GM12878 (cell line): ENCODE measurements around the gene EEF1B2. TPM values are rescaled to one million over a fixed set of nuclear protein-coding genes. Genes with fewer than 3 reads are reported as not detected.

Experiments used
- ATAC-seq: fragments of 200-7000 bp; cut with Tn5 transposase; 3 replicates; pipeline ENCODE4 v1.9.1; 2020; ENCODE audit warnings: mild to moderate bottlenecking, moderate library complexity
- BruUV-seq: library from RNA; stranded (reverse); fragments of 400-500 nt; replicated peaks from 2 replicates; lab custom pipeline; 2021; lab: Mats Ljungman, UMichigan
- CTCF ChIA-PET: fragments of 300-600 bp; sonication (Branson Sonifier 250); formaldehyde crosslinking; extraction: SDS; loops from one replicate; lab custom pipeline; 2021; ENCODE audit warnings: inconsistent platforms; lab: Yijun Ruan, JAX
- POLR2A ChIA-PET: fragments of 350-600 bp; formaldehyde crosslinking; extraction: SDS; loops from one replicate; lab custom pipeline; 2021; ENCODE audit warnings: inconsistent platforms; lab: Charles Lee
- RAD21 ChIA-PET: fragments of 300-600 bp; sonication (Branson Sonifier 250); formaldehyde crosslinking; loops from one replicate; lab custom pipeline; 2023; ENCODE audit warnings: antibody characterized with exemption; ENCODE audit not compliant: unreplicated experiment; lab: Charles Lee
- SMC1A ChIA-PET: fragments of 300-600 bp; sonication (Branson Sonifier 250); formaldehyde crosslinking; loops from one replicate; lab custom pipeline; 2023; ENCODE audit not compliant: unreplicated experiment, uncharacterized antibody; lab: Charles Lee
- DNase-seq: peaks from one replicate; pipeline ENCODE4 v3.0.0-alpha.2; 2011; ENCODE audit warnings: low read depth, low spot score
- FAIRE-seq: peaks from 3 replicates; lab custom pipeline; 2011; peaks lifted over from hg19 to GRCh38; lab: Jason Lieb, UNC
- H2AFZ ChIP-seq: 2 replicates; pipeline ENCODE4 v1.6.0; 2011; ENCODE audit warnings: low read depth, low read length, control low read depth; ENCODE audit not compliant: control insufficient read depth
- H3K27ac ChIP-seq: 2 replicates; pipeline ENCODE4 v1.5.1; 2011; ENCODE audit warnings: control low read depth; ENCODE audit not compliant: control insufficient read depth, insufficient read depth
- H3K27me3 ChIP-seq, 2 experiments: replicated peaks in 1 of 2; 2 replicates each; pipeline versions ENCODE4 v1.6.0 to v1.6.1; 2011; ENCODE audit warnings: low read length in 1 of 2; ENCODE audit not compliant: control insufficient read depth in 2 of 2, insufficient read depth in 2 of 2
- H3K36me3 ChIP-seq, 2 experiments: 2 replicates each; pipeline ENCODE4 v1.5.1; 2011; ENCODE audit warnings: low read length in 1 of 2; ENCODE audit not compliant: control insufficient read depth in 2 of 2, insufficient read depth in 2 of 2
- H3K4me1 ChIP-seq: 2 replicates; pipeline ENCODE4 v1.6.1; 2011; ENCODE audit warnings: mild to moderate bottlenecking, low read length, moderate library complexity, mixed read lengths; ENCODE audit not compliant: control insufficient read depth, insufficient read depth
- H3K4me2 ChIP-seq: 2 replicates; pipeline ENCODE4 v1.6.0; 2011; ENCODE audit warnings: control low read depth; ENCODE audit not compliant: control insufficient read depth, insufficient read depth
- H3K4me3 ChIP-seq: fragments of 200-600 bp; sonication (generic); 2 replicates; pipeline ENCODE4 v1.5.1; 2016
- H3K79me2 ChIP-seq: 2 replicates; pipeline ENCODE4 v1.6.0; 2011; ENCODE audit warnings: low read length; ENCODE audit not compliant: control insufficient read depth, insufficient read depth
- H3K9ac ChIP-seq: 2 replicates; pipeline ENCODE4 v1.8.0; 2011; ENCODE audit warnings: low read length, control low read depth, mixed read lengths; ENCODE audit not compliant: control insufficient read depth, insufficient read depth
- H3K9me3 ChIP-seq: replicated peaks from 3 replicates; pipeline ENCODE4 v1.5.1; 2011; ENCODE audit warnings: mild to moderate bottlenecking, low read length; ENCODE audit not compliant: control insufficient read depth, insufficient read depth
- H4K20me1 ChIP-seq: 2 replicates; pipeline ENCODE4 v1.6.0; 2011; ENCODE audit not compliant: control insufficient read depth, insufficient read depth
- ATF2 ChIP-seq: IDR thresholded peaks from 2 replicates; pipeline ENCODE4 v1.6.1; 2012; ENCODE audit warnings: low read length, inconsistent platforms
- ATF7 ChIP-seq: fragments of 450-650 bp; IDR thresholded peaks from 2 replicates; pipeline ENCODE4 v1.6.1; 2016; ENCODE audit warnings: low read depth, mild to moderate bottlenecking
- BCL11A ChIP-seq: IDR thresholded peaks from 2 replicates; pipeline ENCODE4 v1.6.1; 2011; ENCODE audit warnings: low read depth, low read length
- CBX5 ChIP-seq: sonication (generic); IDR thresholded peaks from 2 replicates; pipeline ENCODE4 v1.6.1; 2016; ENCODE audit warnings: low read depth, moderate library complexity, mild to moderate bottlenecking, inconsistent platforms
- CHD4 ChIP-seq: fragments of 200-600 bp; sonication (generic); IDR thresholded peaks from 2 replicates; pipeline ENCODE4 v1.6.1; 2016; ENCODE audit warnings: mild to moderate bottlenecking
- CTCF ChIP-seq, 3 experiments: IDR thresholded peaks in 2 of 3; conservative IDR thresholded peaks in 1 of 3; 2 replicates each; pipeline ENCODE4 v1.5.1; 2011; ENCODE audit warnings: low read depth in 3 of 3, low read length in 3 of 3, mild to moderate bottlenecking in 3 of 3, control low read depth in 2 of 3, moderate library complexity in 2 of 3, inconsistent platforms in 1 of 3, mixed read lengths in 1 of 3; ENCODE audit not compliant: control insufficient read depth in 2 of 3, insufficient read depth in 1 of 3; ENCODE audit errors: extremely low read depth in 1 of 3
- KDM1A ChIP-seq: fragments of 200-600 bp; sonication (generic); IDR thresholded peaks from 2 replicates; pipeline ENCODE4 v1.6.1; 2016; ENCODE audit warnings: borderline replicate concordance
- MTA2 ChIP-seq: fragments of 450-650 bp; IDR thresholded peaks from 2 replicates; pipeline ENCODE4 v1.6.1; 2016; ENCODE audit warnings: low read depth, mild to moderate bottlenecking, moderate library complexity
- PAX5 ChIP-seq: IDR thresholded peaks from 2 replicates; pipeline ENCODE4 v1.6.1; 2011; ENCODE audit warnings: low read depth, low read length, borderline replicate concordance
- PML ChIP-seq: IDR thresholded peaks from 2 replicates; pipeline ENCODE4 v1.6.1; 2012; ENCODE audit warnings: low read length, inconsistent platforms
- RCOR1 ChIP-seq: conservative IDR thresholded peaks from 2 replicates; pipeline ENCODE4 v1.6.1; 2012; ENCODE audit warnings: low read depth, low read length, improper control_type of control experiment
- SMAD1 ChIP-seq: fragments of 450-650 bp; IDR thresholded peaks from 2 replicates; pipeline ENCODE4 v1.6.1; 2018; ENCODE audit warnings: mild to moderate bottlenecking, low read depth; ENCODE audit not compliant: partially characterized antibody
- SREBF1 ChIP-seq: IDR thresholded peaks from 2 replicates; pipeline ENCODE4 v1.6.1; 2012; ENCODE audit warnings: mild to moderate bottlenecking, low read length
- ZNF274 ChIP-seq: IDR thresholded peaks from one replicate; pipeline ENCODE4 v1.8.0; 2011; ENCODE audit not compliant: insufficient read length, insufficient read depth
- ZNF384 ChIP-seq: IDR thresholded peaks from 2 replicates; pipeline ENCODE4 v1.6.1; 2012; ENCODE audit warnings: low read depth, mild to moderate bottlenecking, low read length, improper control_type of control experiment, borderline replicate concordance
- WGBS: methylation state at CpG from one replicate; pipeline ENCODE4 v1.1.6; 2016; ENCODE audit warnings: low lambda C conversion rate; ENCODE audit not compliant: insufficient replicate concordance, insufficient coverage; ENCODE audit errors: missing lambda C conversion rate; 5-methylcytosine and 5-hydroxymethylcytosine counted together
- in situ Hi-C: fragments of 300-500 bp; cut with MboI; formaldehyde crosslinking; loops from 9 replicates; pipeline ENCODE4 v1.14.3; 2018; ENCODE audit warnings: mixed read lengths
- intact Hi-C: fragments of 100-400 bp; cut with micrococcal nuclease; formaldehyde crosslinking; loops from one replicate; pipeline ENCODE4 v1.14.2; 2022; ENCODE audit not compliant: unreplicated experiment
- polyA plus RNA-seq, 11 experiments: library from polyadenylated mRNA; depleted of rRNA in 4 of 11; unstranded in 6 of 11; stranded (reverse) in 5 of 11; fragments of >200 nt; fragmentation: Nextera tagmentation in 4 of 11; fragmentation: Illumina TruSeq in 1 of 11; extraction: Ambion mirVana in 4 of 11; extraction: Trizol in 1 of 11; gene quantifications; 1 replicate in 1 of 11; 2 replicates in 10 of 11; pipeline versions ENCODE4 v1.2.1 to v1.2.3, GENCODE V29; 2011 to 2016; ENCODE audit warnings: inconsistent platforms in 2 of 11, missing spikeins in 2 of 11, low read depth in 1 of 11
- total RNA-seq, 4 experiments: library from RNA; depleted of rRNA in 3 of 4; stranded (reverse); fragments of >200 nt in 3 of 4; fragmentation: Illumina TruSeq in 1 of 4; extraction: Trizol in 1 of 4; gene quantifications; 2 replicates each; pipeline versions ENCODE4 v1.2.1 to v1.2.3, GENCODE V29; 2013 to 2021

Gene EEF1B2
- total and polyA plus RNA-seq, 10 of the 15 experiments (the other 5 are each of a cell fraction or from before 2014, with no cell fraction given): 719 to 2,110 (median 1,232) TPM

DNA sequence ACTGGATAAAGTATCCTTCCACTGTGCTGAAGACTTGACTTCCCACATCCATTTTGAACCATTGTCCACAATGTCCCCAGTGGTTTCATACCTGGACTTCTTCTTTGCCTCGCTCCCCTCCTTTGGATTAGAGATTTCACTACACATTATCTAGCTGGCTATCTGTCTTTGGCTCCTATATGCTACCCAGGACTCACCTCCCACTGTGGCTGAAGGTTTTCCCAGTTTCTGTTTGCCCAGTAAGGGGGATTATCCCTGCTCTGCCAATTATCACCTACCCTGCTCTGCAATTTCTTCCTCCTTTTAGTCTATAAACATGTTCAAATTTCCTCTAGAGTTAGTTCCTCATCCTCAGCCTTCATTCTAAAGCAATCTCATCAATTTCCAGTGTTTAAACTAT lies 9.5 kb upstream of the EEF1B2 start:
- no peak overlapping the region for H3K9ac ChIP-seq
- H4K20me1 ChIP-seq: no peaks in the 10 kb centered on the region
- peaks cover 11% of the 10 kb centered on the region for H3K79me2 ChIP-seq
- FAIRE-seq: peak; percentile 7
- H3K27ac ChIP-seq: no peak overlapping the region
- H3K4me3 ChIP-seq: no peak overlapping the region
- RAD21 ChIA-PET: no interaction called here
- ATAC-seq: no peak
- peaks cover 8% of the 10 kb centered on the region; the same call in 1 of the 2 replicates for H3K4me1 ChIP-seq
- intact Hi-C loops: loop anchor here (5.0 kb wide), 1 partner anchor 148 kb away; no protein-coding TSS in a partner anchor
- BruUV-seq: no TSS peak
- SMC1A ChIA-PET: no interaction called here
- TF ChIP-seq SMAD1 (no peak), CTCF (IDR thresholded peaks at IDR 0.05 in 2 of 3, conservative IDR thresholded peaks at IDR 0.05 in 1 of 3; ENCODE audit: control insufficient read depth in 2 of 3, extremely low read depth in 1 of 3, insufficient read depth in 1 of 3, low read depth in 3 of 3, low read length in 3 of 3) (no peak), CHD4 (no peak), CBX5 (no peak), RCOR1 (no peak), ZNF384 (no peak), KDM1A (no peak), SREBF1 (no peak), ATF7 (no peak), ZNF274 (no peak), PAX5 (no peak), PML (no peak), ATF2 (no peak), MTA2 (no peak), BCL11A (no peak)
- TF ChIP-seq, all 136 proteins: peak for 0
- no peaks in the 10 kb centered on the region for H3K9me3 ChIP-seq
- ChIA-PET POLR2A (interaction anchor here (0.5 kb wide), 1 partner anchor 125 kb away, joined by 3 read pairs; no protein-coding TSS in a partner anchor), CTCF (interaction anchor here (1.6 kb wide), 1 partner anchor 13 kb away, joined by 4 read pairs; no protein-coding TSS in a partner anchor)
- 100% methylated on average over 1 of the region's 1 CpG for whole genome bisulfite sequencing
- H3K4me2 ChIP-seq: no peak overlapping the region
- no peaks in the 10 kb centered on the region for H3K27me3 ChIP-seq
- H3K36me3 ChIP-seq: peaks cover 0 to 10% of the 10 kb centered on the region in 2 experiments; a peak in 3 of 4 replicates
- in situ Hi-C loops: no loop called here
- no peak for DNase-seq
- H2AFZ ChIP-seq: no peak overlapping the region
